ENCODE results near the gene SFXN5. TPM values are rescaled to one million over a fixed set of nuclear protein-coding genes. Genes with fewer than 3 reads are reported as not detected.
A peak's percentile ranks its signal among the peaks of the same experiment; 100 is the strongest.

The SFXN5 gene
- total and polyA plus RNA-seq, 3 donors from 2014 or later: 24.0 to 32.2 (median 25.4) TPM

DNA sequence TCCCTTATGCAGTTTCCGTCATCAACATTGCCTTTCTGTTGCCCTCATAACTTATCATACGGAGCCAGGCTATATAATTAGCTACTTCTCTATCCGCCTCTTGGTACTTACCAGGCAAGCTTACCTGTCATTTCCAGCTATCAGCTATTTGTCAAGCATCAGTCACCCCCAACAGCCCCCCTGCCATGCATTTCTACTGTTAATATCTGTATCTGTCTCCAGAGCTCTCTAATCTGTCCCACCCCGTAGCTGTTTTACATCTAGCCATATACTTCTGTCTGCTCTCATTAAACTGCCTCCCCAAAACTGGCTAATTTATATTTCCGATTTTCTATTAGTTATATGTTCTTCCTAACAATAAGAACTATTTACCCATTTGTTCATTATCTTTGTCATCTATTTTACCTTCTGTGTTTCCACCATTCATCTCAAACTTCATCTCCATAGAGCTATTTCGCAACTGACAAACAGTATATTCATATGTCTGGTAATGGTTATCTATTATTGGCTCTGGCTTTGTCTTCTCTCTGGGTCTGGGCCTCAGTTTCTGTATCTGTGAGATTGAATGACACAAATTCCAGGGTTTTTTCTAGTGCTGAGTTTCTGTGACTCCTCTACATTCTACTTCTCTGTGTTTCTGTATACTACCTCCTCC is 144.6 kb downstream of the SFXN5 start:
- TF ChIP-seq POLR2A (IDR thresholded peaks at IDR 0.05) (no peak), CTCF (IDR thresholded peaks at IDR 0.05) (no peak)
- no peak overlapping the region for H3K4me3 ChIP-seq
- no peaks in the 10 kb centered on the region for H3K36me3 ChIP-seq (ENCODE audit: low read depth, missing control alignments)
- H3K27me3 ChIP-seq: no peaks in the 10 kb centered on the region
- intact Hi-C loops (cut with DNase I; ENCODE audit: low total_unique reads): no loop called here
- H3K4me1 ChIP-seq: peaks cover 5% of the 10 kb centered on the region
- no peak for DNase-seq
- 68 to 79% methylated on average over 6 of the region's 6 CpGs for WGBS, 2 donors
- no peaks in the 10 kb centered on the region for H3K9me3 ChIP-seq
- no peak overlapping the region for H3K27ac ChIP-seq

- no peak for DNase-seq
- Histone ChIP-seq H3K36me3 (ENCODE audit: low read depth, missing control alignments) (no peaks in the 10 kb centered on the region), H3K4me1 (peaks cover 5% of the 10 kb centered on the region), H3K27ac (no peak overlapping the region), H3K4me3 (no peak overlapping the region), H3K9me3 (no peaks in the 10 kb centered on the region), H3K27me3 (no peaks in the 10 kb centered on the region)
- TF ChIP-seq CTCF (IDR thresholded peaks at IDR 0.05) (no peak), POLR2A (IDR thresholded peaks at IDR 0.05) (no peak)
- WGBS, 2 donors: 38 to 42% methylated on average over 4 of the region's 4 CpGs
- intact Hi-C loops (cut with DNase I; ENCODE audit: low total_unique reads): no loop called here
Observed at GRCh38 chr2:72926368-72926767, 145.1 kb downstream of the SFXN5 start.

DNA sequence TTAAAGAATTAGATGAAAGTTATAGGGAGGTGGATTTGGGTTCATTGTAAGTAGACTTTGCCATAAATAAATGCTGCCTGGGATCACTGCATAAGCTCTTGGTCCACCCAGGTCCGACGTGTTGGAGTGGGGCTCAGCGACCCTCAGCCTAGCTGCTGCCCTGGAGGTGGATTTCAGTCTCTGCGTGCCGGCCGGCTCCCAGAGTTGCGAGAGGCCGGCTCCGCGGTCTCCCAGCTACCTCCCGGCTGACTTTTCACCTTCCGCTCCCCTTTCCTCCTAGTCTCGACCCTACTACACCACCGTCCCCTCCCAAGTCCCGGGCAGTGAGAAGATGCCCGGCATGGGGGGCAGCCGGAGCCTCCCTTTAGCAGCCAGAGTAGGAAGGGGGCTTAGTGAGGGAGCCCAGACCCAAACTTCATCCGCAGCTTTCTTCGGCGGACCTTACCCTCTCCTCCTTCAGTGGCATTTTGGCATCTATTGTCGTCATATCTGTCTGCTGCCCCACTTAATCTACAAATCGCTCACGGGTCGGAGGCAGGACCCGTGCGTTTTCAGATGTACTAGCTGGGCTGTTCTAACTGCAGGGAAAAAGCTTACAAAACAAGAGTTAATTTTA is 146.1 kb downstream of the SFXN5 start:
- 11 to 14% methylated on average over 26 of the region's 26 CpGs for WGBS, 2 donors
- no peak for DNase-seq
- peaks cover 5% of the 10 kb centered on the region for H3K27me3 ChIP-seq
- H3K36me3 ChIP-seq (ENCODE audit: low read depth, missing control alignments): no peaks in the 10 kb centered on the region
- intact Hi-C loops (cut with DNase I; ENCODE audit: low total_unique reads): no loop called here
- H3K27ac ChIP-seq: no peak overlapping the region
- peaks cover 8% of the 10 kb centered on the region for H3K4me1 ChIP-seq
- TF ChIP-seq POLR2A (IDR thresholded peaks at IDR 0.05) (no peak), CTCF (IDR thresholded peaks at IDR 0.05) (no peak)
- no peak overlapping the region for H3K4me3 ChIP-seq
- no peaks in the 10 kb centered on the region for H3K9me3 ChIP-seq

DNA sequence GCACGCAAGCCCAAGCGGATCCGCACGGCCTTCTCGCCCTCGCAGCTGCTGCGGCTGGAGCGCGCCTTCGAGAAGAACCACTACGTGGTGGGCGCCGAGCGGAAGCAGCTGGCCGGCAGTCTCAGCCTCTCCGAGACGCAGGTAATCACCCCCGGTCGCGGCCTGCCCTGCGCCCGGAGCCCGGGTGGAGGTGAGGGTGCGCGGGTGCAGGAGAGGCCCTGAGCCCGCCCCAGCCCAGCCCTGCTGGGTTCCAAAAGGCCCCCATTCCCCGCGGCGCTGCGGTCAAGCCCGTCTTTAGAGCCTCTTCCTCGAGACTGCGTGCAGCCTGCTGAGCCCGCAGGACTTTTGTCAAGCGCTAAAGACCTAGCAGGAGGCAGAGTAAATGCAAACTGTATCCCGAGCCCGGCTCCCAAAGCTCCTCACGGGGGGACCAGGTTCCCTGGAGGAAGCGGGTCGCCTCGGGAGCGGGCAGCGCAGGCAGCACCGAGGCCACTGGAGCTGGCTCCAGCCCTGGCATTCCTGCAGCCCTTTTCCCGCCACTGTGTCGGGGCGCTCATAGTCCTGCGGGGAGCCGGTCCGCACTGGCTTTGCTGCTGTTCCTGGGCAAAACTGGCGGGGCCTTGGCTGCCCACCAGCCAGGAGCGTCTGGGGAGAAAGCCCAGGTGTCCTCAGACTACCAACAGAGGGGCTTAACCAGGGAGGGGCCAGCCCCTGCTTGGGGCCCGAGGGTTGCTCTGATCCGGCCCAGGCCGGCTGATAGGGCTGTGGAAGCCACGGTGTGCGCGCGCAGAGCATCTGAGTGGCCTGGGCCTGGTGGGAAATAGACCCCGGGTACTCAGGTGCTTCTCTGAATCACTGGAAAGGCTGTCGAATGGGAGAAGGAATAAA is 146.9 kb downstream of the SFXN5 start:
- H3K4me1 ChIP-seq: peaks cover 13% of the 10 kb centered on the region
- 3 to 6% methylated on average over 4 to 58 of the region's 61 CpGs for WGBS, 2 donors
- DNase-seq: no peak
- peaks cover 12% of the 10 kb centered on the region for H3K27me3 ChIP-seq
- TF ChIP-seq POLR2A (IDR thresholded peaks at IDR 0.05) (no peak), CTCF (IDR thresholded peaks at IDR 0.05) (no peak)
- no peaks in the 10 kb centered on the region for H3K36me3 ChIP-seq (ENCODE audit: low read depth, missing control alignments)
- no peaks in the 10 kb centered on the region for H3K9me3 ChIP-seq
- intact Hi-C loops (cut with DNase I; ENCODE audit: low total_unique reads): no loop called here
- H3K4me3 ChIP-seq: peak overlapping the region; percentile 9 to 36
- H3K27ac ChIP-seq: no peak overlapping the region

Data from testis (tissue), 3 donors.